Activated CD4-positive, alpha-beta T cell treated with anti-CD3 and anti-CD28 coated beads, Interleukin-2, amount 10 ng/mL, durations not matched to agents 7 days and 5 days (primary cell): ENCODE measurements around the gene MMP2. TPM values are rescaled to one million over a fixed set of nuclear protein-coding genes. Genes with fewer than 3 reads are reported as not detected.

Experiments used
- CTCF ChIA-PET: fragments of 350-600 bp; sonication (Branson Sonifier 250); formaldehyde crosslinking; loops from one replicate; lab custom pipeline; 2021; ENCODE audit warnings: antibody characterized with exemption; lab: Charles Lee
- POLR2A ChIA-PET: fragments of 350-600 bp; sonication (Branson Sonifier 250); formaldehyde crosslinking; loops from one replicate; lab custom pipeline; 2021; ENCODE audit warnings: antibody characterized with exemption; lab: Charles Lee
- DNase-seq: peaks from one replicate; pipeline ENCODE4 v3.0.0-alpha.2; 2020
- H3K27ac Mint-ChIP-seq: one replicate; pipeline ENCODE4 v1.8.0; 2021; ENCODE audit warnings: mild to moderate bottlenecking, moderate library complexity, mixed read lengths
- H3K27me3 Mint-ChIP-seq: one replicate; pipeline ENCODE4 v1.8.0; 2021; ENCODE audit warnings: mixed read lengths
- H3K36me3 Mint-ChIP-seq: one replicate; pipeline ENCODE4 v1.8.0; 2021; ENCODE audit warnings: low read depth, mixed read lengths
- H3K4me1 Mint-ChIP-seq: one replicate; pipeline ENCODE4 v1.8.0; 2021; ENCODE audit warnings: mixed read lengths
- H3K4me3 Mint-ChIP-seq: one replicate; pipeline ENCODE4 v1.8.0; 2021; ENCODE audit warnings: mild to moderate bottlenecking, moderate library complexity, mixed read lengths
- H3K9me3 Mint-ChIP-seq: one replicate; pipeline ENCODE4 v1.8.0; 2021; ENCODE audit warnings: mixed read lengths
- total RNA-seq, 2 experiments: library from RNA; stranded (reverse); gene quantifications; one replicate each; pipeline ENCODE4 v1.2.3, GENCODE V29; 2021

The MMP2 gene
- total RNA-seq, 2 experiments from 2014 or later: not detected

- H3K27ac Mint-ChIP-seq: no peak overlapping the region
- CTCF ChIA-PET: interaction anchor here (2.5 to 3.3 kb wide), 2 partner anchors 13 to 35 kb away, joined by 9 to 10 read pairs; no protein-coding TSS in a partner anchor
- H3K4me3 Mint-ChIP-seq: no peak overlapping the region
- H3K4me1 Mint-ChIP-seq: peaks cover 18% of the 10 kb centered on the region
- no peaks in the 10 kb centered on the region for H3K36me3 Mint-ChIP-seq
- POLR2A ChIA-PET: no interaction called here
- H3K9me3 Mint-ChIP-seq: no peaks in the 10 kb centered on the region
- DNase-seq: no peak
- no peaks in the 10 kb centered on the region for H3K27me3 Mint-ChIP-seq
Observed at GRCh38 chr16:55500530-55501011, 21.6 kb downstream of the MMP2 start.

- H3K9me3 Mint-ChIP-seq: no peaks in the 10 kb centered on the region
- H3K36me3 Mint-ChIP-seq: no peaks in the 10 kb centered on the region
- H3K27ac Mint-ChIP-seq: no peak overlapping the region
- no peaks in the 10 kb centered on the region for H3K27me3 Mint-ChIP-seq
- ChIA-PET POLR2A (no interaction called here), CTCF (interaction anchor here (0.8 to 3.3 kb wide), 3 partner anchors 12 to 339 kb away, joined by 3 to 10 read pairs (median 9); no protein-coding TSS in a partner anchor)
- H3K4me3 Mint-ChIP-seq: no peak overlapping the region
- peaks cover 18% of the 10 kb centered on the region for H3K4me1 Mint-ChIP-seq
- DNase-seq: no peak
Observed at GRCh38 chr16:55501549-55502322, 22.7 kb downstream of the MMP2 start.

GRCh38 chr16:55502801-55503366 is 23.9 kb downstream of the MMP2 start:
- no peak for DNase-seq
- no peaks in the 10 kb centered on the region for H3K9me3 Mint-ChIP-seq
- ChIA-PET POLR2A (interaction anchor here (0.5 kb wide), 1 partner anchor 25 kb away, joined by 4 read pairs; no protein-coding TSS in a partner anchor), CTCF (interaction anchor here (2.5 to 3.3 kb wide), 2 partner anchors 11 to 38 kb away, joined by 9 to 10 read pairs; no protein-coding TSS in a partner anchor)
- no peak overlapping the region for H3K27ac Mint-ChIP-seq
- no peaks in the 10 kb centered on the region for H3K27me3 Mint-ChIP-seq
- peaks cover 18% of the 10 kb centered on the region for H3K4me1 Mint-ChIP-seq
- H3K36me3 Mint-ChIP-seq: no peaks in the 10 kb centered on the region
- H3K4me3 Mint-ChIP-seq: no peak overlapping the region

- ChIA-PET CTCF (interaction anchor here (0.6 to 1.5 kb wide), 2 partner anchors 11 to 198 kb away, joined by 3 to 4 read pairs; no protein-coding TSS in a partner anchor), POLR2A (interaction anchor here (0.7 kb wide), 1 partner anchor 18 kb away, joined by 8 read pairs; no protein-coding TSS in a partner anchor)
Observed at GRCh38 chr16:55503726-55504550, 24.9 kb downstream of the MMP2 start.

GRCh38 chr16:55505333-55506015 is 26.5 kb downstream of the MMP2 start:
- Mint-ChIP-seq H3K27ac (no peak overlapping the region), H3K4me1 (peaks cover 13% of the 10 kb centered on the region), H3K4me3 (no peak overlapping the region), H3K36me3 (no peaks in the 10 kb centered on the region), H3K9me3 (no peaks in the 10 kb centered on the region), H3K27me3 (peaks cover 20% of the 10 kb centered on the region)
- no peak for DNase-seq
- CTCF ChIA-PET: interaction anchor here (1.5 kb wide), 1 partner anchor 197 kb away, joined by 4 read pairs; no protein-coding TSS in a partner anchor
- POLR2A ChIA-PET: no interaction called here

More at GRCh38 chr16:55503726-55504550, 24.9 kb downstream of the MMP2 start:
- Mint-ChIP-seq H3K4me1 (peaks cover 21% of the 10 kb centered on the region), H3K36me3 (no peaks in the 10 kb centered on the region), H3K9me3 (no peaks in the 10 kb centered on the region), H3K27me3 (peaks cover 6% of the 10 kb centered on the region), H3K4me3 (no peak overlapping the region), H3K27ac (no peak overlapping the region)
- no peak for DNase-seq

- Mint-ChIP-seq H3K4me3 (no peak overlapping the region), H3K27ac (no peak overlapping the region), H3K36me3 (no peaks in the 10 kb centered on the region), H3K4me1 (peaks cover 9% of the 10 kb centered on the region), H3K9me3 (no peaks in the 10 kb centered on the region), H3K27me3 (peaks cover 23% of the 10 kb centered on the region)
- ChIA-PET POLR2A (no interaction called here), CTCF (no interaction called here)
- no peak for DNase-seq
Observed at GRCh38 chr16:55506083-55506482, 27.1 kb downstream of the MMP2 start.

- peaks cover 9% of the 10 kb centered on the region for H3K4me1 Mint-ChIP-seq
- H3K9me3 Mint-ChIP-seq: peaks cover 1% of the 10 kb centered on the region
- peaks cover 25% of the 10 kb centered on the region for H3K27me3 Mint-ChIP-seq
- H3K27ac Mint-ChIP-seq: no peak overlapping the region
- H3K36me3 Mint-ChIP-seq: no peaks in the 10 kb centered on the region
- POLR2A ChIA-PET: no interaction called here
- CTCF ChIA-PET: interaction anchor here (1.2 kb wide), 1 partner anchor 39 kb away, joined by 3 read pairs; no protein-coding TSS in a partner anchor
- no peak for DNase-seq
- no peak overlapping the region for H3K4me3 Mint-ChIP-seq
Observed at GRCh38 chr16:55506708-55507107, 27.7 kb downstream of the MMP2 start.

- Mint-ChIP-seq H3K27ac (peak overlapping the region; percentile 50), H3K27me3 (peaks cover 38% of the 10 kb centered on the region), H3K36me3 (no peaks in the 10 kb centered on the region), H3K4me1 (peaks cover 9% of the 10 kb centered on the region), H3K9me3 (peaks cover 14% of the 10 kb centered on the region), H3K4me3 (peak overlapping the region; percentile 57)
- CTCF ChIA-PET: no interaction called here
- POLR2A ChIA-PET: no interaction called here
- DNase-seq: no peak
Observed at GRCh38 chr16:55508271-55508921, 29.4 kb downstream of the MMP2 start.

GRCh38 chr16:55508941-55509931 is 30.2 kb downstream of the MMP2 start, which contains the start of gene LPCAT2:
TSS of gene LPCAT2 (plus strand) at chr16:55509072. CDS start at chr16:55509182, 110 bp downstream.
- Mint-ChIP-seq H3K27ac (peak within 1 kb of the TSS; percentile 50), H3K4me1 (peaks cover 9% of the 10 kb centered on the region), H3K36me3 (no peaks in the 10 kb centered on the region), H3K27me3 (peaks cover 40% of the 10 kb centered on the region), H3K9me3 (peaks cover 18% of the 10 kb centered on the region), H3K4me3 (peak within 1 kb of the TSS; percentile 57)
- DNase-seq: peak; percentile 60
- ChIA-PET POLR2A (no interaction called here), CTCF (no interaction called here)

- Mint-ChIP-seq H3K27ac (no peak overlapping the region), H3K4me3 (no peak overlapping the region), H3K4me1 (peaks cover 9% of the 10 kb centered on the region), H3K36me3 (no peaks in the 10 kb centered on the region), H3K9me3 (peaks cover 18% of the 10 kb centered on the region), H3K27me3 (peaks cover 45% of the 10 kb centered on the region)
- DNase-seq: no peak
- ChIA-PET POLR2A (no interaction called here), CTCF (no interaction called here)
Observed at GRCh38 chr16:55510185-55510805, 31.3 kb downstream of the MMP2 start.
